Vagina (tissue), 2 donors: ENCODE data around the gene NPTX2.

Experiments used
- POLR2AphosphoS5 ChIP-seq, 2 donors: sonication (generic); formaldehyde crosslinking; IDR thresholded peaks; one replicate each; pipeline ENCODE4 v1.9.0; 2017; ENCODE audit warnings: antibody characterized with exemption in 2 of 2, mild to moderate bottlenecking in 2 of 2, low read depth in 1 of 2; ENCODE audit not compliant: insufficient read depth in 1 of 2
- TF ChIP-seq, protein P1 (sequence below), 3 experiments: fragments of 450-650 bp in 2 of 3; fragments of 200-600 bp in 1 of 3; sonication (generic) in 1 of 3; IDR thresholded peaks; one replicate each; pipeline ENCODE4 v1.5.1; 2017 to 2019; ENCODE audit warnings: antibody characterized with exemption in 3 of 3, mild to moderate bottlenecking in 2 of 3, moderate library complexity in 2 of 3

GRCh38 chr7:98594348-98594747 lies 22.7 kb upstream of the NPTX2 start:
- no peak for TF ChIP-seq POLR2AphosphoS5 (IDR thresholded peaks at IDR 0.05; ENCODE audit: insufficient read depth in 1 of 2, low read depth in 1 of 2)
- TF ChIP-seq, protein P1, sequence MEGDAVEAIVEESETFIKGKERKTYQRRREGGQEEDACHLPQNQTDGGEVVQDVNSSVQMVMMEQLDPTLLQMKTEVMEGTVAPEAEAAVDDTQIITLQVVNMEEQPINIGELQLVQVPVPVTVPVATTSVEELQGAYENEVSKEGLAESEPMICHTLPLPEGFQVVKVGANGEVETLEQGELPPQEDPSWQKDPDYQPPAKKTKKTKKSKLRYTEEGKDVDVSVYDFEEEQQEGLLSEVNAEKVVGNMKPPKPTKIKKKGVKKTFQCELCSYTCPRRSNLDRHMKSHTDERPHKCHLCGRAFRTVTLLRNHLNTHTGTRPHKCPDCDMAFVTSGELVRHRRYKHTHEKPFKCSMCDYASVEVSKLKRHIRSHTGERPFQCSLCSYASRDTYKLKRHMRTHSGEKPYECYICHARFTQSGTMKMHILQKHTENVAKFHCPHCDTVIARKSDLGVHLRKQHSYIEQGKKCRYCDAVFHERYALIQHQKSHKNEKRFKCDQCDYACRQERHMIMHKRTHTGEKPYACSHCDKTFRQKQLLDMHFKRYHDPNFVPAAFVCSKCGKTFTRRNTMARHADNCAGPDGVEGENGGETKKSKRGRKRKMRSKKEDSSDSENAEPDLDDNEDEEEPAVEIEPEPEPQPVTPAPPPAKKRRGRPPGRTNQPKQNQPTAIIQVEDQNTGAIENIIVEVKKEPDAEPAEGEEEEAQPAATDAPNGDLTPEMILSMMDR (IDR thresholded peaks at IDR 0.05): no peak
